A673 (cell line): ENCODE data around the gene ATXN2.

ENCODE experiments used
- CTCF ChIP-seq: fragments of 300-800, 200-600 bp; sonication (generic); conservative IDR thresholded peaks from 2 replicates; pipeline ENCODE4 v1.5.1; 2017; ENCODE audit warnings: low read depth, mild to moderate bottlenecking, antibody characterized with exemption, low read length, moderate library complexity, mixed read lengths
- EZH2 ChIP-seq: fragments of 200-600 bp; sonication (generic); IDR thresholded peaks from 2 replicates; pipeline ENCODE4 v1.6.1; 2017; ENCODE audit warnings: borderline replicate concordance, low read depth, mild to moderate bottlenecking, mixed read lengths, antibody characterized with exemption, low read length; ENCODE audit not compliant: poor library complexity, severe bottlenecking

DNA sequence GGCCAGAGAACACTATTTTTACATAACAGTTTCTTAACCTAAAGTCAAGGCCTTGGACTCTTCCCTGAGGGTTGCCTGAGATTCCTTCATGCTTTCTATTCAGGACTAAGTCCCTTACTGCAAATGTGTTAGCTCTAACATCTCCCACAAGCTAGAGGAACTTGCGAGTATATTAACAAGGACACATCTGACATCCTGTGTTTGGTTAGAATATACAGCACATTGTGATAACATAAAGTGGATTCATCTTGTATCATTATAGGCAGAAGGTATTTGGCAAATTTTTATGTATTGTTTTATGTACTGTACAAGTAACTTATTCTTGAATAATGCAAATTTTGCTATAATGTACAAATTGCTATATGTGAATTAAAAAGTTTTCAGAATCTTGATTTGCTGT lies 147.9 kb downstream of the ATXN2 start:
- no peak for TF ChIP-seq CTCF
- no peak for TF ChIP-seq EZH2
